GM12878 (cell line): ENCODE data around the gene TRIM32. TPM values are rescaled to one million over a fixed set of nuclear protein-coding genes. Genes with fewer than 3 reads are reported as not detected.

Experiments used
- ATAC-seq: fragments of 200-7000 bp; cut with Tn5 transposase; 3 replicates; pipeline ENCODE4 v1.9.1; 2020; ENCODE audit warnings: mild to moderate bottlenecking, moderate library complexity
- BruUV-seq: library from RNA; stranded (reverse); fragments of 400-500 nt; replicated peaks from 2 replicates; lab custom pipeline; 2021; lab: Mats Ljungman, UMichigan
- CTCF ChIA-PET: fragments of 300-600 bp; sonication (Branson Sonifier 250); formaldehyde crosslinking; extraction: SDS; loops from one replicate; lab custom pipeline; 2021; ENCODE audit warnings: inconsistent platforms; lab: Yijun Ruan, JAX
- POLR2A ChIA-PET: fragments of 350-600 bp; formaldehyde crosslinking; extraction: SDS; loops from one replicate; lab custom pipeline; 2021; ENCODE audit warnings: inconsistent platforms; lab: Charles Lee
- RAD21 ChIA-PET: fragments of 300-600 bp; sonication (Branson Sonifier 250); formaldehyde crosslinking; loops from one replicate; lab custom pipeline; 2023; ENCODE audit warnings: antibody characterized with exemption; ENCODE audit not compliant: unreplicated experiment; lab: Charles Lee
- SMC1A ChIA-PET: fragments of 300-600 bp; sonication (Branson Sonifier 250); formaldehyde crosslinking; loops from one replicate; lab custom pipeline; 2023; ENCODE audit not compliant: unreplicated experiment, uncharacterized antibody; lab: Charles Lee
- DNase-seq: peaks from one replicate; pipeline ENCODE4 v3.0.0-alpha.2; 2011; ENCODE audit warnings: low read depth, low spot score
- FAIRE-seq: peaks from 3 replicates; lab custom pipeline; 2011; peaks lifted over from hg19 to GRCh38; lab: Jason Lieb, UNC
- H2AFZ ChIP-seq: 2 replicates; pipeline ENCODE4 v1.6.0; 2011; ENCODE audit warnings: low read depth, low read length, control low read depth; ENCODE audit not compliant: control insufficient read depth
- H3K27ac ChIP-seq: 2 replicates; pipeline ENCODE4 v1.5.1; 2011; ENCODE audit warnings: control low read depth; ENCODE audit not compliant: control insufficient read depth, insufficient read depth
- H3K27me3 ChIP-seq, 2 experiments: replicated peaks in 1 of 2; 2 replicates each; pipeline versions ENCODE4 v1.6.0 to v1.6.1; 2011; ENCODE audit warnings: low read length in 1 of 2; ENCODE audit not compliant: control insufficient read depth in 2 of 2, insufficient read depth in 2 of 2
- H3K36me3 ChIP-seq, 2 experiments: 2 replicates each; pipeline ENCODE4 v1.5.1; 2011; ENCODE audit warnings: low read length in 1 of 2; ENCODE audit not compliant: control insufficient read depth in 2 of 2, insufficient read depth in 2 of 2
- H3K4me1 ChIP-seq: 2 replicates; pipeline ENCODE4 v1.6.1; 2011; ENCODE audit warnings: mild to moderate bottlenecking, low read length, moderate library complexity, mixed read lengths; ENCODE audit not compliant: control insufficient read depth, insufficient read depth
- H3K4me2 ChIP-seq: 2 replicates; pipeline ENCODE4 v1.6.0; 2011; ENCODE audit warnings: control low read depth; ENCODE audit not compliant: control insufficient read depth, insufficient read depth
- H3K4me3 ChIP-seq: fragments of 200-600 bp; sonication (generic); 2 replicates; pipeline ENCODE4 v1.5.1; 2016
- H3K79me2 ChIP-seq: 2 replicates; pipeline ENCODE4 v1.6.0; 2011; ENCODE audit warnings: low read length; ENCODE audit not compliant: control insufficient read depth, insufficient read depth
- H3K9ac ChIP-seq: 2 replicates; pipeline ENCODE4 v1.8.0; 2011; ENCODE audit warnings: low read length, control low read depth, mixed read lengths; ENCODE audit not compliant: control insufficient read depth, insufficient read depth
- H3K9me3 ChIP-seq: replicated peaks from 3 replicates; pipeline ENCODE4 v1.5.1; 2011; ENCODE audit warnings: mild to moderate bottlenecking, low read length; ENCODE audit not compliant: control insufficient read depth, insufficient read depth
- H4K20me1 ChIP-seq: 2 replicates; pipeline ENCODE4 v1.6.0; 2011; ENCODE audit not compliant: control insufficient read depth, insufficient read depth
- BCL3 ChIP-seq: IDR thresholded peaks from 2 replicates; pipeline ENCODE4 v1.6.1; 2011; ENCODE audit warnings: borderline replicate concordance, low read depth, mild to moderate bottlenecking, moderate library complexity, low read length; ENCODE audit not compliant: insufficient read depth, poor library complexity, severe bottlenecking
- CEBPZ ChIP-seq: fragments of 150-350 bp; IDR thresholded peaks from 2 replicates; pipeline ENCODE4 v1.6.1; 2016; ENCODE audit warnings: low read depth, low read length
- GABPA ChIP-seq: IDR thresholded peaks from 2 replicates; pipeline ENCODE4 v1.6.1; 2014; ENCODE audit warnings: antibody characterized with exemption, low read depth, mild to moderate bottlenecking, inconsistent platforms
- HDGF ChIP-seq: fragments of 450-650 bp; IDR thresholded peaks from 2 replicates; pipeline ENCODE4 v1.6.1; 2016; ENCODE audit warnings: antibody characterized with exemption
- KDM1A ChIP-seq: fragments of 200-600 bp; sonication (generic); IDR thresholded peaks from 2 replicates; pipeline ENCODE4 v1.6.1; 2016; ENCODE audit warnings: borderline replicate concordance
- NRF1 ChIP-seq: conservative IDR thresholded peaks from 2 replicates; pipeline ENCODE4 v1.6.1; 2011; ENCODE audit warnings: mild to moderate bottlenecking, low read depth, low read length, improper control_type of control experiment
- PRDM15 ChIP-seq: fragments of 450-650 bp; formaldehyde crosslinking; IDR thresholded peaks from 2 replicates; pipeline ENCODE4 v1.4.0; 2020; ENCODE audit warnings: mild to moderate bottlenecking, moderate library complexity
- YBX1 ChIP-seq: fragments of 450-650 bp; IDR thresholded peaks from 2 replicates; pipeline ENCODE4 v1.6.1; 2016; ENCODE audit warnings: antibody characterized with exemption
- ZBED1 ChIP-seq: IDR thresholded peaks from 2 replicates; pipeline ENCODE4 v1.6.1; 2016; ENCODE audit warnings: borderline replicate concordance
- WGBS: methylation state at CpG from one replicate; pipeline ENCODE4 v1.1.6; 2016; ENCODE audit warnings: low lambda C conversion rate; ENCODE audit not compliant: insufficient replicate concordance, insufficient coverage; ENCODE audit errors: missing lambda C conversion rate; 5-methylcytosine and 5-hydroxymethylcytosine counted together
- in situ Hi-C: fragments of 300-500 bp; cut with MboI; formaldehyde crosslinking; loops from 9 replicates; pipeline ENCODE4 v1.14.3; 2018; ENCODE audit warnings: mixed read lengths
- intact Hi-C: fragments of 100-400 bp; cut with micrococcal nuclease; formaldehyde crosslinking; loops from one replicate; pipeline ENCODE4 v1.14.2; 2022; ENCODE audit not compliant: unreplicated experiment
- polyA plus RNA-seq, 11 experiments: library from polyadenylated mRNA; depleted of rRNA in 4 of 11; unstranded in 6 of 11; stranded (reverse) in 5 of 11; fragments of >200 nt; fragmentation: Nextera tagmentation in 4 of 11; fragmentation: Illumina TruSeq in 1 of 11; extraction: Ambion mirVana in 4 of 11; extraction: Trizol in 1 of 11; gene quantifications; 1 replicate in 1 of 11; 2 replicates in 10 of 11; pipeline versions ENCODE4 v1.2.1 to v1.2.3, GENCODE V29; 2011 to 2016; ENCODE audit warnings: inconsistent platforms in 2 of 11, missing spikeins in 2 of 11, low read depth in 1 of 11
- total RNA-seq, 4 experiments: library from RNA; depleted of rRNA in 3 of 4; stranded (reverse); fragments of >200 nt in 3 of 4; fragmentation: Illumina TruSeq in 1 of 4; extraction: Trizol in 1 of 4; gene quantifications; 2 replicates each; pipeline versions ENCODE4 v1.2.1 to v1.2.3, GENCODE V29; 2013 to 2021

Gene TRIM32
- total and polyA plus RNA-seq, 10 of the 15 experiments (the other 5 are each of a cell fraction or from before 2014, with no cell fraction given), result 7.1 to 23.8 (median 12.2) TPM

- TF ChIP-seq YBX1, result no peak
- no peak for TF ChIP-seq GABPA
- TF ChIP-seq CEBPZ, result no peak
- TF ChIP-seq, all 136 proteins: peak for 0
Measured at GRCh38 chr9:116647515-116647809, 39.6 kb upstream of the TRIM32 start (continued).

GRCh38 chr9:116653348-116654058 is 33.6 kb upstream of the TRIM32 start:
- H2AFZ ChIP-seq, result no peak overlapping the region
- H3K36me3 ChIP-seq, result 0 out of 4 replicates have a peak, but pooled peaks cover 0 to 4% of the 10 kb centered on the region in 2 experiments
- no peak overlapping the region for H3K4me3 ChIP-seq
- 41% methylated on average over 7 of the region's 7 CpGs for WGBS
- no peaks in the 10 kb centered on the region for H3K9me3 ChIP-seq
- FAIRE-seq, result no peak
- no TSS peak for BruUV-seq
- H3K79me2 ChIP-seq, result no peaks in the 10 kb centered on the region
- no peaks in the 10 kb centered on the region for H4K20me1 ChIP-seq
- no peak overlapping the region for H3K27ac ChIP-seq
- POLR2A ChIA-PET, result no interaction called here
- CTCF ChIA-PET, result interaction anchor here (1.4 kb wide), 1 partner anchor 1061 kb away, joined by 6 read pairs; no protein-coding TSS in a partner anchor
- in situ Hi-C loops (loop anchor here (5.0 kb wide), 1 partner anchor 501 kb away; the partner anchor contains the start of gene PAPPA), intact Hi-C loops (no loop called here)
- ATAC-seq, result no peak
- no peaks in the 10 kb centered on the region for H3K4me1 ChIP-seq
- H3K27me3 ChIP-seq, result no peaks in the 10 kb centered on the region
- SMC1A ChIA-PET, result no interaction called here
- RAD21 ChIA-PET, result no interaction called here
- H3K9ac ChIP-seq, result no peak overlapping the region
- no peak for DNase-seq
- H3K4me2 ChIP-seq, result no peak overlapping the region
- TF ChIP-seq NRF1 (no peak), ZBED1 (no peak), PRDM15 (no peak), CEBPZ (no peak), HDGF (no peak), BCL3 (no peak), KDM1A (no peak)
